ENCODE data around the gene ZNF672.

ZNF672 gene

GRCh38 chr1:248891758-248892157 is 53.7 kb downstream of the ZNF672 start:
- DNase-seq, result no peak

DNA sequence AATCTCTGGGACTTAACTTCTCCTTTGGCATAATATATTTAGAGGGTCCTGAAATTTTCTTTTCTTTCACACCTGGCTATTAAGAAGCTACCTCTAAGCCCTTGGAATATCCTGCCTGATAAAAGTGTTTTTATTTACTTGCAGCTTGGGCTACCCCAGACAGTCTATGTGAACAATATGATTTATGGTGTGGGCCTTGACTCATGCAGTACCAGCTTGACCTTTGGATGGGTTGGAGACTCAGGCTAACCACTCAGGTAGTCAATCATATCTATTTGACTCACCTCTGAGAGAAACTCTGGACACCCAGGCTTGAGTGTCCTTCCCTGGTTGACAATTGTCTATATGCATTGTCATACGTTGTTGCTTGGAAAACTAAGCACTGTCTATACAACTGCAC is 54.6 kb downstream of the ZNF672 start:
- no peak for DNase-seq

- DNase-seq, result no peak
Observed at GRCh38 chr1:248894837-248895236, 56.8 kb downstream of the ZNF672 start.

DNA sequence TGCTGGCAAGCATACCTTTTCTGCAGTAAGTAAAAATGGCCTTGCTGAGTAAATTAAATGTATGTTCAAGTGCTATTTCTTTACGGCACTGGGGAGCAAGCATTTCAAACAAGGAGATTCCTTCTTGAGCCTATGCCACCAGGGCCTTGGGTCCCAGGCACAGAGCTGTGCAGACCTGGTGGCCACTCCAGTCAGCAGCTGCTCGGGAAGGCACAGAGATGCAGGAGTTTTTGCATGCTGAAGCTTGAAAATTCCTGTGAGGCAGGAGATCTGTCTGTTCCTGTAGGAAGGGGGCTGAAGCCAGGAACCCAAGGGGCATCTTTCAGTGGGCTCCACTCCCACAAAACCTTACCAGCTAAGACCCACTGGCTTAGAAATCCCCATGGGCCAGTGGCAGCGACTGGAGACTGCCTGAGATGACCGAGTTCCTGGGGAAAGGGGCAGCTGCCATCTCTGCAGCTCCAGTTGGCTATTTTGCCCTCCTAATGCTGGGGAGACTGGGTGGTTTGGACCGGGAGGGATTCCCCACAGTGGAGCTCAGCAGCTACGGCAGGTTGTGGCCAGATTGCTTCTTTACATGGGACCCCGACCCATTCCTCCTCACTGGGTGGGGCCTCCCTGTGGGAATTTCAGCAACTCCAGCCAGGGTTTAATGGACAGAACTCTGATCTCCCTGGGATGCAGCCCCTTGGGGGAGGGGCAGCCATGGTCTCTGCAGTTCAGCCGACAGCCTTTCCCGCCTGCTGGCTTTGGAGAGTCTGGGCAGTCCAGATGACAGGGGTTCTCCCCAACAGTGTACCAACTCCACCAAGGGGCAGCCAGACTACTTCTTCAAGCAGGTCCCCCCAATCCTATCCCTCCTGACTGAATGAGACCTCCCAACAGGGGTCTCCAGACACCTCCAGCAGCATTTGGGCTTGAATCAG is 59.7 kb downstream of the ZNF672 start:
- no peak for DNase-seq
